Activated CD4-positive, alpha-beta T cell treated with anti-CD3 and anti-CD28 coated beads, Interleukin-10, Interleukin-2, amounts not matched to agents 100 ng/mL and 50 ng/mL, durations not matched to agents 16 hours and 8 hours (primary cell): ENCODE results near the gene LNX1.
"Not testable (repeated sequence)": the region's sequence is repeated elsewhere in the genome, so short reads cannot be mapped to it uniquely, and the experiment has no call there.

Experiments
- DNase-seq: peaks from one replicate; pipeline ENCODE4 v3.0.0-alpha.2; 2020

Gene LNX1

DNA sequence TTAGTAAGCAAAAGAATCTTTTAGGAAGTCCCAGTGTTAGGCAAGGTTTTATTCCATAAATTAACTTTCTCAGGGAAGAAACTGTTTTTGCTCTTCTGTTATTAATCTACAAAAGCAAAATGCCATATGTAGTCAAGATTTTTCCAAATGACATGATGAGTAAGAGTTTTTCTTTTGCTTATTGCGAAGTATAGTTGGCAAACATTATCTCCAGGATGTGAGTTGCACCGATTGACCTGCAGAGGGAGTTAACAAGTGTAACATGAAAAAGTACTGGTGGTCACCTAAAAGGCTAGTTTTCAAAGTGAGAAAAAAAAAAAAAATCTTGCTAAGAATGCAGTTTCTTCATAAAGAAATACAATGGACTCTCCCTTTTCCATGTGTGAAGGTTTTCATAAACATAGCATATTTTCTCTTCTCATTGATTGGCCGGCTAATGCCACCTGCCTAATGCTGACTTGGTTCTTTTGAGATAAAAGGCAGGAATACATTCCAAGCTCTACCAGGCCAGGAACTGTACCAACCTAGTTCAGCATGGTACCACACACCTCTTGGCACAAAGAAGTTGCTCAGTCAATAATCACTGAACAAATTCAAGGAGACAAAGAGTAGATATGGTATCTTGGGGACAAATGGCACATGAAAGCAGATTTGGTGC lies 100.2 kb downstream of the LNX1 start:
- peak; percentile 2 for DNase-seq

DNA sequence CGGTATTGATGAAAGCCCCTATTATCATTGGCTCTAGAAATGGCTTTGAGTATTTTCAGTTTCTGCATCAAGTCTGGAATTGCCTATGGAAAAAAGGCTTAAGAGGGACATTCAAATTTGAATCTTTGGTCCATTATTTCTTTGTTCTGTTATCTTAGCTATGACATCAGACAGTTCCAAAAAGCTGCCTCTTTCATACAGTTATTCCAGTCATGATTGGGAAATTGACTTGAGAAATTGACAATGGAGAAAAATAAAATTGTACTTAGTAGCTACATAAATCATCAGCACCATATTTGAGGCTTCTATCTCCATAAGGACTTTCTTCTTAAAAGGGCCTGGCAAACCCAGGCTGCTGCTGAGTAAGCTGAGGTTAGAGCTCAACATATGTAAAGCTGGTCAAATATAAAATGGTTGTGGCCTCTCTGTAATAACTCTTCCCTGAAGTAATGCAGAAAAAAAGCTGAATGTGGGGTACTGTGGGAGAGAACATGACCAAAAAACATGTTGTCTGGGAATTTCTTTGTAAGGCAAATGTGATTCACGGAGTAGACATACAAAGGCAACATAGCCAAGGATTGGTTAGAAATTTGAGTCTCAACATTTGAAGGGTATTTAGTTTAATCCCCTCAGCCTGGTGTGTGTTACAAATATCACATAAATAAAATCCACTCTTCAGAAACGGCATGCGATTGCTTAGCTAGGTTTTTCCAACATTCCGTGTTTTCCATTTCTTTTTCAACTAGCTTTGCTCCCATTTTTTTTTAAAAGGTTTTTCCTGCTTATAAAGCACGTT lies 100.9 kb downstream of the LNX1 start:
- no peak for DNase-seq

DNA sequence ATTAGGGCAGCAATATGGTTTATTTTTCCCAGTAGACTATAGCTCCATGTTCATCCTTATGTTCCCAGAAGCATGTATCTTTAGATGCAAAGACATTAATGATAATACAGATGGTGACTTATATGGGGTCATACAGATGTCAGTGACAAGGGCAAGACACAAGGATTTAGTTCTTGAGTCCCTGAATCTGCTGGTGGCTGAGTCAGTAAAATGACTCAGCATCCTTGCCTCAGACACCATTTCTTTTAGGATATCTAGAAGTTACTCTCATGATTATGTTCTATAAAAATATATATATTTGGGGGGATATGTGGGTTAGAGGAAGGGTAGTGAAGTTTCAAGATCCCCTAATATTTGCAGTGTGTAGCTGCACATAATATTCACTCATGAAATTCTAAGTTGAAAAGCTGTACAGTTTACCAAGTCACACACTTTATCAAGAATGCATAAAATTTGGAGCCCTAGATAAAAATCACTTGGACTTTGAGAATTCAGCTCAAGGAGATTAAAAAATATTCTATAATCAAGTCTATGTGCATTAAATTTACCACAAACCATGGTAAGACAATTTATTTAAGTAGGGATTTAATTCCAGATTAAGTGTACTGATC lies 101.9 kb downstream of the LNX1 start:
- DNase-seq: no peak

DNA sequence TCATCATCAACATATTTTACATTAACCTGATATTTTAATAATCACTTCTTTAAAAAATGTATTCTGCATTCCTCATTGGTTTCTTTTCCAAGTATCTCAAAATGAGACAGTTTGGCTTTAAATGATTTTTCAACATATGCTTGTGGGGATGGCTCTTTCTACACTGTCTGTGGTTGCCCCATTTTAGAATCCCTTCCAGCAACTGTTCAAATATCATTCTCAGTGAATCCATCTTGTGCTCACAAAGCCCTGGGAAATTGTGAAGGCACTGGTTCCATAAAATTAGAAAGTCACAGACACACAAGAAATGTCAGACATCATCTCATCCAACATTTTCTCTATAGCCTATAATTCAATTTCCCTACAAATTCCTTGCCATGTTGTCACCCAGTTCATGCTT lies 103.5 kb downstream of the LNX1 start:
- no peak for DNase-seq

DNA sequence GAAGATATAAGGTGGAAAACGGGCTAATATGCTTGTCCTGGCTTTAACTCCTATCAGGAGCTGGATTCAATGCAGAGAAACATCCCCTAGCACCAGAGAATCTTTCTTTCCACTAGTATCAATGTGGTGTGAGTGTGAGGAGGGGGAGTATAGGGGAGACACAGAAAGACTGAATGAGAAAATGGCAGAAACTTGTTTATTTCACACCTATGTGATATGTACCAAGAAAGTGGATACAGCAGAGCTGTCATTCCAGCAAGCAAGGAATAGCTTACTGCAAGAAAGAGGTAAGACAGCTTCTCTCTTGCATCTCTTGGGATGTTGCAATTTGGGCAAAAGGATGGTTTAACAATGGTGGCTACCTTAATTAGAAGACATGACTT lies 105.6 kb downstream of the LNX1 start:
- DNase-seq: no peak

DNA sequence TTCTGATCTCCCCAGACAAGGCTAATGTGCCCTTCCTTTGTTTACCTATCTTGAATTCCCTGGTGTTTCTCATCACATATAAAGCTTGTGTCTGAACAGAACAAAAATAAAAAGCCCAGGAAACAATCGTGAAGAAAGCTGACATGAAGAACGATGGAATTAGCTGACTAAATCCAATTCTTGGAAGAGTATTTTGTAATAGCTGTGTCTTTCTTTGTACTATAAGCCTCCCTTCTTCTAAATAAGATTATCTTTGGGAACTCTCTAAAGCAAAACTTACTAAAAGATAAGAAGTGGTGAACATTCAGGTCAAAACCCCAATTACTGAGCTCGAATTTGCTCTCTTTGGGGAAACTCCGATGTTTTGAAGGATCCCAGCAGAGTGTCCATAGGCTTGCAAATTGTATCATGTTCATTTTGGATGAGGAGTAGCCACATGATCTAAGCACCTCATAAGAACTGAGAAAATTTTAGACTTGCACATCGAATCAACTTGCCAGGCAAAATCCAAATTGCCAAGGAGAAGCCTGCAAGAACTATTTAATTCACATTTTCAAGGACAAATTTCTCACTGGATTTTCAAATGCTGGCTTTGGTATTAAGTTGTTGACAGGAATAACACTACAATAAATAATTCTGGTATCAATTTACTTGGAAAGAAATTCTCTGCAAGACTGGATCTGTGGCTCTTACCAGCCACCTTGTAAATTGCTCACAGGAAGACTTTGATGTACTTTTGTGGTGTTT lies 106.2 kb downstream of the LNX1 start:
- DNase-seq: no peak

DNA sequence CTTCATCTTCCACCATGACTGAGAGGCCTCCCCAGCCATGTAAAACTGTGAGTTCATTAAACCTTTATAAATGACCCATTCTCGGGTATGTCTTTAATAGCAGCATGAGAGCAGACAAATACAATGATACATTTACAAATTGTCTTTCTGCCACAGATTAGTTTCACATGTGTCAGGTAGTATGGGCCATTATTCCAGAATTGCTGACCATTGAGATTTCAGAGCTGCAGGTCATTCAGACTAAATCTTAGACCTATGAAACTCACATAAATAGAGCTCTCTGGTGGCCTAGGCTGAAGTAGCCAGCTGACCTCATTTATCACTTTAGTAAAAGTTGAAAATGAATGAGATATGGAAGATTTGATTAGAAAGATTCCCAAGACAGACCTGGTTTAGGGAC lies 108.0 kb downstream of the LNX1 start:
- DNase-seq: no peak

DNA sequence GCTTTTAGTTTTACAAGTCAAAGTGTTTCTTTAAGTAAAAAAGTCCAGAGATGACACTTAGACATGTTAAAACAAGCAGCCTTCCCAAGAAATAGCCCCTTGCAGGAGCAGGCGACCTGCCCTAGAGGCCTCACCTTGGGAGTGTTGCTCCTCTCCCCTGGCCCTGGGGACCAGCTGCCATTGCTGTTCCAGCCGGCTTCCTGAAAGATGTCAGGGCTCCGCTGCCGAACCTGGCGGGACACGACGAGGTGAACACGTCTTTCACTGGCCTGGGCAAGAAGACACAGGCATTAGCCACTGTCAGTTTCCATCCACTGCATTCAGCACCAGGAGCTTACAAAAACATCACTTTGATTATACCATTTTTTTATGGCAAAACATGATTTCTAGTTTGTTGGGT lies 109.7 kb downstream of the LNX1 start:
- no peak for DNase-seq

DNA sequence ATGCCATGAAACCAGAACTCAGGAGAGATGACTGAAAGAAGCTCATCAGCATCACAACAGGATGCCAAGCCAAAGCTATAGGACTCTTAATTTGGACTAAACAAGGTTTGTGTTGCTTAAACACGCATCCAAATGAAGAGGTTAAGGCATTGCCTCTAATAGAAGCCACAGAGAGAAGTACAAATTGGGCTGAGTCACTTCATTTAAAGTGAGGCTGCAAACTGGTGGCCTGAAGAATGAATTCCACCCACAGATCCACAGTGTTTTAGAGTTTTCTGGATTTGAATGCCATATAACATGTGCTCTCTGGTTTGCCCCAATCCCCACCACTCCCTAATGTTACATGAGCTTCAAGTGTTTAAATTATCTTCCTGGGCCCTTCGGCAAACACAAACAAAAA lies 110.4 kb downstream of the LNX1 start:
- DNase-seq: no peak

DNA sequence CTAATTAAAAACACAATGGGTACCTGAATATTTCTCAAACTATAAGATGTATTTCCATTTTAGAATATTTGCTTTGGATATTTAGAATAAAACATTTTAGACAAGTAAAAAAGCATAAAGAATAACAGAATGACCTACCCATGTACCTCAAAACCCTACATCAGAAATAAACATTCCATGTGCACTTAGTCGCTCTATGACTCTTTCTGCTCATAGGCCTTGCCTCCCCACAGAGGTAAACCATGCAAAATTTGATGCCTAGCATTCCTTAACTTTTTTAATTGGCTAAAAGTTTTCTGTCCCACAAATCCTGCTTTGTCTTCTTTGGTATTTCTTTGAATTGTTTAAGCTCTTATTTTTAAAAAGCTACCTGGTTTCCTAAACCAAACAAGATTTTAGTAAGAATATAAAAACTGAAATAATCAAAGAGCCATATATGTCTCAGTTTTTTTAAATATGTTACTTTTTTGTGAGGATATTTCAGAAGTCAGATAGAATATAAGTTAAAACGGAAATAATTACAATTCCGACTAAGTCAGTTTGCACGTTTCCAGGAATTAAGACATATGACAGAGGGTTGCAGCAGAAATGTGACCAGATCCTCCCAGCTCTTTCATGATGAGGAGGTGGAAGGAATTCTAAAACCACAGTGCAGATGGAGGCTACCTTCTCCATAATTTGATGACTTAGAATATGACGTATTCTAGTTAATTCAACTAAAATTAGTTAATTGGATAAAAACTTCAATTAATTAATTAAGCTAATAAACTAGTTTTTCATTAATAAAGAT lies 111.4 kb downstream of the LNX1 start:
- no peak for DNase-seq

DNA sequence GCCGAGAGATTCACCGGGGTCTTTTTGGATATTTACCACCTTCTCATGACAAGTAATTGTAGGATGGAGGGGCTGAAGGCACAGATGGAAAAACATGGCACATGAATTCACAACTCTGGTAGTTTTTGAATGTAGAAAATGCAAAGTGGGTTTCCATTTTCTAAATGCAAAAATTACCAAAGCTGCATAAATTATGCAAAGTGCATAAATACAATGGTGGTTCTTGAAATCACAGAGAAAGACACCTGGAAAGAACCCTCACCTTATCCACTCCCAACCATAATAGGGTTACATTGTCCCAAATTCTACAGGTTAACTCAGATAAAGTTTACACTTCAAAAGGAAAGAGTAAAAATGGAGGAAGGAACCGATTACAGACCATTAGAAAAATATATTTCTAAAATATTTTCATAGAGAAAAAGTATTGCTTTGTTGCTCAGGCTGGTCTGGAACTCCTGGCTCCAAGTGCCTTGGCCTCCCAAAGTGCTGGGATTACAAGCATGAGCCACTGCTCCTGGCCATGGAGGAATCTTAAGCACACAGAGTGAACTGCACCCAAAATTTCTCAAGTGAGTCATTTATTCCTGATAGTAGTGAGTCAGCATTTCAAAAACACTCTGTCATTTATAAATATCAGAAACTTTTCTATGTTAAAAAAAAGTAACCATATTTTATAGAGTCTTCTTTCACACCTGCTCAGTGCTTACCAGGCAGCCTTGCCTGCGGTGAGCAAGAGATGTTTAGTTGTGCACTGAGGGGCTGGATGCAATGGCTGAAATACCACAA lies 112.4 kb downstream of the LNX1 start:
- DNase-seq: no peak

DNA sequence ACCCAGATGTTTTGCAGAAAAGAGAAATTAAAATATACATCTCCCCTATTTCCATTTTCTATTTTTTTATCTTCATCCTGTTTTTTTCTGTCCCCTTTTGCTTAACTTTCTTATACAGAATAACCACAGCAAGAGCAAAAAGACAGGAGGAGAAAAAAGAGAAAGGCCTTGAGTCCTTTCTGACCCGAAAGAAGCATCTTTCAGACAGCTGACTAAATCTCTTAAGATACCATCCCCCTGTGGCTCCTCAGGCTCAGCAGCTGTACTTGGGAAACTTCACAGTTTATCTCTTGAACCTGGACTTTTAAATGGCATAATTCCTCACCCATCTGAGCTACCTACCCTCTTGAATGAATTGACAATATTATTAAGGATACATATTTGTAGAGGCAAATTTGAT lies 113.7 kb downstream of the LNX1 start:
- no peak for DNase-seq

DNA sequence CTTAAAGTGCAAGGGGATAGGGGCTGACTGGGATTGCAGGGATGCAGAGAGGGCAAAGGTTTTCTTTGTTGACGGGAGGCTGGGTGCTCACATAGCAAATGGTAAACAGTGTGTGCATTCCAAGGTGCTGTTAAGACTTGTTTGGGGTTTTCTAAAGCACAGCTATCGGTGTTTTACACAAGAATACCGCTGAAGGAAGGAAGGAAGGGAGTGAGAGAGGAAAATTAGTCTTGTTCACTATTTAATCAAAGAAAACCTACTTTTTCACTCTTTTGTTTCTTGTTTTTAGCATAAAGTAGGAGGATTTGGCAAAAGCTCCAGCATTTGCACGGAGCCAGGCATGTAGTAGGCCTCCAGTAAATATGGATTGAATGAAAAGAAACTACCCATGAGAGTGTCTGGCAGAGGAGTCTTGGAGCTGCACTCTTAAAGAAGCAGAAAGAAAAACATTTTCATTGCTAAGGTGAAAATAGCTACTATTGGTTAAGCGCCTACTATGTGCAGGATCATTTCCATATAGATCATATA lies 114.2 kb downstream of the LNX1 start:
- DNase-seq: no peak

DNA sequence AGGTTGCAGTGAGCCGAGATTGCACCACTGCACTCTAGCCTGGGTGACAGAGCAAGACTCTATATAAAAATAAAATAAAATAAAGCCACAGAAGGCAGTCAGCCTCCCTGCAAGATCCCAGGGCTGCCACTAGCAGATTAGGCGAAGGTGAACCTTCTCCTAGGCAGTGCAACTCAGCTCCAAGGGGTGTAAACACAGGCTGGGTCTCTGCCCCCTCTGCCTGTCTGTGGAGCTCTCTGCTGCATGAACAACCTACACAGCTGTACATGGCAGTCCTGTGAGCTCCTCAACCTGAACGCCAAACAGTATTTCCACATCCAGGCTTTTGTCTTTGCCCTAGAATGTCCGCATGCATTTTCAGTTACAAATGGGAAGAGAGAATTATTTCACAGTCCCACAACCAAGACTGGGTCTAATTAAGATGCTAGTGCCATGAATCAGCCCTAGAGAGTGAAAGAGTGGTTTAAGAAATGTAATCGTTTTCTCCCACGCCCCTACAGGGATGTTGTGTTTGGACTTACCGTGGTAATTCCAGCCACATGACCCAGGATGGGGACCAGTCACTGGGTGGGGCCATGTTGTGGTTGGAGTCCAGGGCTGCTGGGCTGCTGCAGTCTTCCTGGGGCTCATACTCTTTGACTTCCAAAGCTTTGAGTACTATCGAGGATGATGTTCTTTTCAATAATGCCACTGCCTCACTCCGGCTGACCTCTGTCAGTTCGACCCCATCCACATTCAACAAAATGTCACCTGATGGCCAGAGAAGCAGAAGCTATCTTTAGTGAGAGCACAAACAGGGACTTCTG lies 114.9 kb downstream of the LNX1 start:
- DNase-seq: no peak

DNA sequence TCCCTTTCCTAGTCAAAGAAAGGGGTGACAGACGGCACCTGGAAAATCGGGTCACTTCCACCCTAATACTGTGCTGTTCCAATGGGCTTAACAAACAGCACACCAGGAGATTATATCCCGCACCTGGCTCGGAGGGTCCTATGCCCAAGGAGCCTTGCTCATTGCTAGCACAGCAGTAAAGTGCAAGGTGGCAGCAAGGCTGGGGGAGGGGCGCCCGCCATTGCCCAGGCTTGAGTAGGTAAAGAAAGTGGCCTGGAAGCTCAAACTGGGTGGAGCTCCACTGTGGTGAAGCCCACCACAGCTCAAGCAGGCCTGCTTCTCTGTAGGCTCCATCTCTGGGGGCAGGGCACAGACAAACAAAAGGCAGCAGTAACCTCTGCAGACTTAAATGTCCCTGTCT lies 124.7 kb downstream of the LNX1 start:
- not testable (repeated sequence) for DNase-seq

DNA sequence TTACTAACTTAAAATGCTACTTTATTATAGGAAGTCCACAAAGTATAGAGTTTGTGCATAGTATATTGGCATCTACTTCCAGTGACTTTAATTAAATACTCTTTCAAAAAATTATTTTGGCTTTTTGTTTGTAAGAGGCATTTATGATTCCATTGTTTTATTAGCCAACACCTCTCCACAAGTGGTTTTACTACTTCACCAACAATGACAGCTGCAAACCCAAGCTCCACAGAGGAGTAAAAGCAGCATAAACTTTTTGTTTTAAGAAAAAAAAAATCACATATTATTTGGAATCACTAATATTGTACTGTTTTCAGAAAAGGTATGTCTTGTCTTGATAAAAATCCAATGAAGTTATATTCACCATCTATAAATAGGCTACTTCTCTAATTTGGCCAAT lies 125.4 kb downstream of the LNX1 start:
- no peak for DNase-seq

DNA sequence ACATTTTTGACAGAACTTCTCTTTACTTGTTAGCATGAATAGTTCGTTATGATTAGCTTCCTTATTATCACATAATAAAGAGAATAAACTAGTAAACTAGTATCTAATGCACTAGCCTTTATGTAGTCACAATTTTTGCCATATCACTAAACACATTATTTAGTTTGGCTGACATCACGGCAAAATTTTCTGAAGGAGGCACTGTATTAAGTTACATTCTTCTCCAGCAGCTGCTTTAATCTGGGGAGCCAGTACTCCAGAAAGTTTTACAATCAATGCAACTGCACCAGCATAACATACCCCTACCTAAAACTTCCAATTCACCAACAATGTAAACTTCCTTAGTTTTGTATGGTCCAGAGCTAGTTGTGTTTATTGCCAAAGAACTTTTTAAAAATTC lies 126.0 kb downstream of the LNX1 start:
- DNase-seq: no peak

DNA sequence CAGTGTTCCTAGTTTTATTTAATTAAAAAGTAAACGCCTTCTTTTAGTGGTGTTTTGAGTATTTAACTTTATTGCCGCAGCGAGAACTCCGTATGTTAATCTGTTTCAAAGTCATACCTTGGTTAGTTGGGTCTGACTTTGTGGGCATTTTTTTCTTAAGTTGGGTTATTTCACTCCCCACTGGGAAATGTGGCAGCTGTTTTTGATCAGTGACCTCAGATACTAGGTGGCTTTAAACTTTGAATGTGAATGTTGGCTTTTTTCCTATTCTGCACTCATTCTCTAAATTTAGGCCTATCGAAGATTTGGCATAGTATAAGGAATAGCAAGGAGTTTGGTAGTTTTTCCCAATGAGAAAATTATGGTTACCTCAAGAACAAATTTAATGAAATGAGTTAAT lies 127.9 kb downstream of the LNX1 start:
- no peak for DNase-seq

DNA sequence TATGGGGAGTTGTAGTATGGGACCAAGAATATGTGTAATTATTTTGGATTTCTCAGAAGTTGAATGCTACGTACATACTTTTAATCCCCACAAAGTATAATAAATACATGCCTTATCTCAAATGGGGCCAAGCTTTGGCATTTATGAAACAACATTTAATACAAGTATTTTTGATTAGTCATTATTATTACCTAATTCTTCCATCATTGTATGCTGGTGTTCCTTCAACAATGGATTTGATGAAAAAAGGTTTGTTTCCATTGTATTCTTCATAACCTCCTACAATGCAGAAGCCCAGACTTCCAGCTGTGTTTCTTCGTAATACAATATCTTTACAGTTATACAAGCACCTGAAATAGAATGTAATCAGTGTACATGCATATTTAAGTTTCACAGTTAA lies 130.0 kb downstream of the LNX1 start:
- DNase-seq: no peak

DNA sequence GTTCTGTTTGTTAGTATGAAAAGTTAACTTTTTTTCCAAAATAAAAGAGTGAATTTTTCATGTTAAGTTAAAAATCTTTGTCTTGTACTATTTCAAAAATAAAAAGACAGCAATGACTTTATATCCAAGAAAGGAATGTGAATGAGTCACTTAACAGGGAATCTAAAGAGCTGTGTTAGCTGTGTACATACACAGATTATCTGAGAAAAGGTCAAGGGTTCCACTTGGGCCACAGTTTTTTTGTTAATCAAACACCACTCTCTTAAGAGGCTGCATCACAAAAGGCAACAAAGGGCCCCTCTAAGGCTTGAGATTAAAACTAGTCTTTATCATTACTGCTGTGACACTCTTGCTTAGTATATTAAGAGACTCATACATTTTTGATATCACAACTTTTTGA lies 131.7 kb downstream of the LNX1 start:
- no peak for DNase-seq

DNA sequence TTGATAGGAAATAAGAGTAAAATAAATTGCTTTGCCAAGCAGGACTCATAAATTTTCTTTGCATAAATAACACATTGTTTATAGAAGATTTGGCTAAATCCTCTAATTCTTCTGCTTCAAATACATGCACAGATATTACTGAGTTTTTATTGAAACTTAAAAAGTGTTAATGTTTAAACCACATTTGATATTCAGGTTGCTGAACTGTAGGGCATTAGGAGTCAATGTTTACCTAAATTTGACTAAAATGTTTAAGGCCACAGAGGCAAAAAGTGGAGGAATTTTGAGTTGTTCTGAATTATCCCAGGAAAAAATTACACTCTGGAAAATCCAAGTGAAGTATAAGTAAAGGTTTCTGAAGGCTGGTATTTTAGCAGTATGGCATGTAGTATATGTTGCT lies 135.1 kb downstream of the LNX1 start:
- DNase-seq: no peak
